Measurements from ENCODE around the gene ASPN. TPM values are rescaled to one million over a fixed set of nuclear protein-coding genes. Genes with fewer than 3 reads are reported as not detected.
"Not testable (repeated sequence)": the region's sequence is repeated elsewhere in the genome, so short reads cannot be mapped to it uniquely, and the experiment has no call there.

Gene ASPN
- total RNA-seq, 1 experiment from 2014 or later, result not detected

- in situ Hi-C loops (cut with HindIII; ENCODE audit: low pct_unique_long_range_greater_than_20kb, low sequenced_read_pairs), result no loop called here
- DNase-seq (ENCODE audit: low read depth, low spot score), result no peak
These were observed 42.2 kb downstream of the ASPN start for GRCh38 chr9:92439921-92440750.

- DNase-seq (ENCODE audit: low read depth, low spot score), result peak; percentile 32
- in situ Hi-C loops (cut with HindIII; ENCODE audit: low pct_unique_long_range_greater_than_20kb, low sequenced_read_pairs), result no loop called here
These were observed 43.3 kb downstream of the ASPN start for GRCh38 chr9:92438900-92439526.

- in situ Hi-C loops (cut with HindIII; ENCODE audit: low pct_unique_long_range_greater_than_20kb, low sequenced_read_pairs), result no loop called here
- DNase-seq (ENCODE audit: low read depth, low spot score), result no peak
These were observed 47.0 kb downstream of the ASPN start for GRCh38 chr9:92435263-92435662.

- no peak for DNase-seq (ENCODE audit: low read depth, low spot score)
- in situ Hi-C loops (cut with HindIII; ENCODE audit: low pct_unique_long_range_greater_than_20kb, low sequenced_read_pairs), result no loop called here
These were observed 49.2 kb downstream of the ASPN start for GRCh38 chr9:92432972-92433548.

DNA sequence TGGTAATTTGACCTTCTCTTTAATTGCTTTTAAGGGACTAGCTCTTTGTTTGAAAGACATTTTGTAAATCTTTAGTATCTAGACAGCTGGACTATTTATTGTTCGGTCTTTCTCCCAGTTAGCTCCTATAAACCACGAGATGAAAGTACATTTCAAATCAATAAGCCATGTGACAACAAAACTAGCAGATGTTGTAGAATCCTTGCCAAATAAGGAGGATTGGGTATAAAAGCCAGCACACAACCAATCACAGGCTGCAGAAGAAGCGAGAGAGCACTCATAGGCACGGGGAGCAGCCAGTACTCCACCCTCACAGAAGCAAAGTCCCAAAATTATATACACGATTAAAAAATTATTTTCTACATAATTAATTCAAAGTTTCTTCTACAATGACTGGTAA, 50.0 kb downstream of the ASPN start:
- no peak for DNase-seq (ENCODE audit: low read depth, low spot score)
- in situ Hi-C loops (cut with HindIII; ENCODE audit: low pct_unique_long_range_greater_than_20kb, low sequenced_read_pairs), result no loop called here

GRCh38 chr9:92429836-92430235, 52.5 kb downstream of the ASPN start:
- no peak for DNase-seq (ENCODE audit: low read depth, low spot score)
- in situ Hi-C loops (cut with HindIII; ENCODE audit: low pct_unique_long_range_greater_than_20kb, low sequenced_read_pairs), result no loop called here

DNA sequence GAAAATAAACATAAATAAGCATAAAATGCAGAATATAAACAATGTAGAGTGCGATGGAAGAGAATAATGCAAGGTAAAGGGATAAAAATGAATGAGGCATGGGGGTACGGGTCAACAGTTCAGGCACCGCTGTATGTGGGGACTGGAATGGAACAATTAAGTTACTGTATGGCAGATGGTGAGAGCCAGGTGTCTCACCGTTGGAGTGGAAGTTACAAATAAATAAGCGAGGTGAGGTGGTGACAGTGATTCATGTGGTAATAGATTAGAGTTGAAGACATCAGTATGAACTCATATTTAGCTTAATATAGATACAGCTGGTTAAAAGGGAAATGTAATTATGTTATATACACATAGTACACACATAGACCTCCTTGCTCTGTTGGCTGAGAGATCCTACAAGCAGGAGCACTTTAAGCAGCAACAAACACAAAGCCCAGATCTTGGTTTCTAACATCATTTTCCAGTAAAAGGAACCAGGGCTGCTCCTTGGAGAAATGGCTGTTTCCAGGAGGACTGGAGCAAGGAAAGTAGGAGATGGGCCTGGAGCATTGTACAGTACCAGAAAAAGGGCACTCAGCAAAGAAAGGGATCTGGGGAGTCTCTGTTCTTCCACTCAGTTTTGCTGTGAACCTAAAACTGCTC, 55.7 kb downstream of the ASPN start:
- in situ Hi-C loops (cut with HindIII; ENCODE audit: low pct_unique_long_range_greater_than_20kb, low sequenced_read_pairs), result no loop called here
- DNase-seq (ENCODE audit: low read depth, low spot score), result no peak

DNA sequence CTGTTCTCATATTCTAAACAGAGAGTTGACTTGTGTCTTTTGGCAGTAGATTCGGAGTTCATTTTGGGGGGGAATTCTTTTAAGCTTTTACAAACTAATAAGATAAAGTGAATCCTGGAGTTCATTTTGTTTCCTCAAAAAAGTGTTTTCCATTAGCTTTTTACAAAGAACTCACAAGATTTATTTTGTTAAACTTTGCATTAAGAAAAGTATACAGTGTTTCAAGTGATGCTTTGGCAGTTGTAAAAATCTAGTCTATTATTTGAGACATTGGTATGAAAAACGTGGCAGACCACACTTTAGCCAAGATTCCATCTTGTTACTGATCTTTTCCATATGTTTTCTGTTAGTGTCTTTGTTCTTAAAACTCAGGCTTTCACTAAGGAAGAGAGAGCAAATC, 56.8 kb downstream of the ASPN start:
- in situ Hi-C loops (cut with HindIII; ENCODE audit: low pct_unique_long_range_greater_than_20kb, low sequenced_read_pairs), result no loop called here
- no peak for DNase-seq (ENCODE audit: low read depth, low spot score)

DNA sequence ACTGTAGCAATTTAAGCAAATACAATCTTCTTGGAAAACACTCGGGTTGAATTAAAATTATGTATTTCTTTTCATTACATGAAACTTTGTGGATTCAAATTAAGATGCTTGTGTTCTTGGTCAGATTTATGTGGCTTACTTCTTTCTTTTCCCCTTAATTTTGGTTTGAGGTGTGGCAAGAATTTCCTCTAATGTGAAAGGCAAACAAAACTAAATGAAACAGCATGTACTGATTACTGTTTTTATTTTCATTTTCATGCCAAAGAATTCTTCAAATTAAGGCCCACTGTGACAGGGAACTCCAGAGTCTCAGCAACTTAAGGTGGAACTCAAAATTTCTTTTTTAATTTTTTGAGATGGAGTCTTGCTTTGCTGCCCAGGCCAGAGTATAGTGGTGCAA, 58.0 kb downstream of the ASPN start, which contains the start of gene OMD:
Gene OMD (minus strand): TSS at position 132 of the 400 bp plus-strand sequence. CDS start 6,913 bp downstream, outside the sequence.
- in situ Hi-C loops (cut with HindIII; ENCODE audit: low pct_unique_long_range_greater_than_20kb, low sequenced_read_pairs), result no loop called here
- no peak for DNase-seq (ENCODE audit: low read depth, low spot score)

DNA sequence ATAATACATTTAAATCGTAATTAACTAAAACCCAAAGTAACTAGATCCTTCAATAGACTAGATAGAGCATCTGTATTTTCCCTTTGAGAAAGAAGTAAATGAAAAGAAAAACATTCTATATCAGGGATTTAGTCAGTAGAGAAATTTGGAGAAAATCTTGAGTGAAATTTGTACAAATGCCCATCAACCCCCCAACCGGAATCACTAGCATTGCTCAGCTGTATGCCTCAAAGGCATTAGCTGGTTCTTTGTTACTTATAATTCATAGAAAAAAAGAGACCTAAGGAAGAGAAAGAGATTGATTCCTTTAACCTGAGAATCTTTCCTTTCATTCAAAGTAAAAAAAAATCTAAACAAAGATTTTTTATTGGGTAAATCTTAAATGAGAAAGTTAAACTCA, 58.7 kb downstream of the ASPN start:
- no peak for DNase-seq (ENCODE audit: low read depth, low spot score)
- in situ Hi-C loops (cut with HindIII; ENCODE audit: low pct_unique_long_range_greater_than_20kb, low sequenced_read_pairs), result no loop called here

- in situ Hi-C loops (cut with HindIII; ENCODE audit: low pct_unique_long_range_greater_than_20kb, low sequenced_read_pairs), result no loop called here
These were observed 59.5 kb downstream of the ASPN start for GRCh38 chr9:92422611-92423338.

GRCh38 chr9:92414566-92414965, 67.7 kb downstream of the ASPN start:
- DNase-seq (ENCODE audit: low read depth, low spot score), result no peak
- in situ Hi-C loops (cut with HindIII; ENCODE audit: low pct_unique_long_range_greater_than_20kb, low sequenced_read_pairs), result no loop called here

More at GRCh38 chr9:92422611-92423338, 59.5 kb downstream of the ASPN start:
- peak; percentile 36 for DNase-seq (ENCODE audit: low read depth, low spot score)

DNA sequence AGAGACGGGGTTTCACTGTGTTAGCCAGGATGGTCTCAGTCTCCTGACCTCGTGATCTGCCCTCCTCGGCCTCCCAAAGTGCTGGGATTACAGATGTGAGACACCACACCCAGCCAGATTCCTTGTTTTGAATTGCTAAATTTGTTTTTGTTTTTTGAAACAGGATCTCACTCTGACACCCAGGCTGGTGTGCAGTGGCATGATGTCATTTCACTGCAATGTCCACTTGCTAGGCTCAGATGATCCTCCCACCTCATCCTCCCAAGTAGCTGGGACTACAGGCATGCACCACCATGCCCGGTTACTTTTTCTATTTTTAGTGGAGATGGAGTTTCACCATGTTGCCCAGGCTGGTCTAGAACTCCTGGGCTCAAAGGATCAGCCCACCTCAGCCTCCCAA, 71.1 kb downstream of the ASPN start:
- DNase-seq (ENCODE audit: low read depth, low spot score); in situ Hi-C loops (cut with HindIII; ENCODE audit: low pct_unique_long_range_greater_than_20kb, low sequenced_read_pairs): not testable (repeated sequence)

GRCh38 chr9:92408747-92409478, 73.4 kb downstream of the ASPN start:
- no peak for DNase-seq (ENCODE audit: low read depth, low spot score)
- in situ Hi-C loops (cut with HindIII; ENCODE audit: low pct_unique_long_range_greater_than_20kb, low sequenced_read_pairs), result no loop called here

DNA sequence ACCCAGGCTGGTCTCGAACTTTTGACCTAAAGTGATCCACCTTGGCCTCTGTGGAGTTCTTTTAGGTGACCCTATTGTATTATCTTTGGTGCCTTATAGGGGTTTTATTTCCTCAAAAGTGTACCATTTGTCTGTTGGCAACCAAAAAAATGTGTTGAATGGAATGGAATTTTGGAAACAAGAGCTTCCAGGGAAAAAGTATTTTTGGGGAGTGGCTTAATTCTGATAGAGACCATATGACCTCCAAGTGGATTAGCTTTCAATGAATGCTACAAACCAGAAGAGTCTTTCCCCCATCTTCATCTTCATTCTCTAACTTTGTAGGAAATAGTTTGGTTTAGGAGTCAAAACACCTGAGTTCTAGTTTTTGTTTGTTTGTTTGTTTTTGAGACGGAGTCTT, 74.5 kb downstream of the ASPN start:
- in situ Hi-C loops (cut with HindIII; ENCODE audit: low pct_unique_long_range_greater_than_20kb, low sequenced_read_pairs), result no loop called here
- DNase-seq (ENCODE audit: low read depth, low spot score), result no peak

- peak; percentile 57 for DNase-seq (ENCODE audit: low read depth, low spot score)
- in situ Hi-C loops (cut with HindIII; ENCODE audit: low pct_unique_long_range_greater_than_20kb, low sequenced_read_pairs), result no loop called here
These were observed 75.8 kb downstream of the ASPN start for GRCh38 chr9:92406477-92406876.
